ENCODE data around the gene ICAM4. TPM values are rescaled to one million over a fixed set of nuclear protein-coding genes. Genes with fewer than 3 reads are reported as not detected.

The ICAM4 gene
- total RNA-seq, 4 donors from 2014 or later, result 1.1 to 2.4 TPM; not detected in 2

- TF ChIP-seq, protein P1, sequence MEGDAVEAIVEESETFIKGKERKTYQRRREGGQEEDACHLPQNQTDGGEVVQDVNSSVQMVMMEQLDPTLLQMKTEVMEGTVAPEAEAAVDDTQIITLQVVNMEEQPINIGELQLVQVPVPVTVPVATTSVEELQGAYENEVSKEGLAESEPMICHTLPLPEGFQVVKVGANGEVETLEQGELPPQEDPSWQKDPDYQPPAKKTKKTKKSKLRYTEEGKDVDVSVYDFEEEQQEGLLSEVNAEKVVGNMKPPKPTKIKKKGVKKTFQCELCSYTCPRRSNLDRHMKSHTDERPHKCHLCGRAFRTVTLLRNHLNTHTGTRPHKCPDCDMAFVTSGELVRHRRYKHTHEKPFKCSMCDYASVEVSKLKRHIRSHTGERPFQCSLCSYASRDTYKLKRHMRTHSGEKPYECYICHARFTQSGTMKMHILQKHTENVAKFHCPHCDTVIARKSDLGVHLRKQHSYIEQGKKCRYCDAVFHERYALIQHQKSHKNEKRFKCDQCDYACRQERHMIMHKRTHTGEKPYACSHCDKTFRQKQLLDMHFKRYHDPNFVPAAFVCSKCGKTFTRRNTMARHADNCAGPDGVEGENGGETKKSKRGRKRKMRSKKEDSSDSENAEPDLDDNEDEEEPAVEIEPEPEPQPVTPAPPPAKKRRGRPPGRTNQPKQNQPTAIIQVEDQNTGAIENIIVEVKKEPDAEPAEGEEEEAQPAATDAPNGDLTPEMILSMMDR (IDR thresholded peaks at IDR 0.05; ENCODE audit: low read depth), result no peak
Measured at GRCh38 chr19:10259162-10259905, 27.4 kb upstream of the ICAM4 start.

DNA sequence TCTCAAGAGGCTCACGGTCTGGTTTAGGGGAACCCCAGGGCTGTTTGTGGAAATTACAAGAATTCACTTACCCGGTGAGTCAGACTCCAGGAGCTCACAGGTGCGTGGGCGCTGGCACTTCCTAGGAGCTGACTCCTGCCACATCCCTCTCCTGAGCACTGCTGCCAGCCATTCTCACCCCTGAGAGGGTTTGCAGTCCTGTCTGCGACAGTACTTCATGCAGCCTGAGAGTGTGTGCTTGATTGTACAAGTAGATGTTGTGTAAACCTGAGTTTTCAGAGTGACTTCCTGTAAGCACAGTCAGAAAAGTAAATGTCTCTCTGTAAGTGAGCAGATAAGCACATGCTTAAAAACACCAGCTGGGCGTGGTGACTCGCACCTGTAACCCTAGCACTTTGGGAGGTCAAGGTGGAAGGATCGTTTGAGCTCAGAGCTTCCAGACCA lies 26.6 kb upstream of the ICAM4 start:
- TF ChIP-seq, protein P1 (IDR thresholded peaks at IDR 0.05; ENCODE audit: low read depth), result no peak

GRCh38 chr19:10262771-10263170 lies 24.0 kb upstream of the ICAM4 start:
- TF ChIP-seq, protein P1 (IDR thresholded peaks at IDR 0.05; ENCODE audit: low read depth), result no peak

- TF ChIP-seq, protein P1 (IDR thresholded peaks at IDR 0.05; ENCODE audit: low read depth), result no peak
Measured at GRCh38 chr19:10266706-10267105, 20.0 kb upstream of the ICAM4 start.

GRCh38 chr19:10268071-10268470 lies 18.7 kb upstream of the ICAM4 start:
- TF ChIP-seq, protein P1 (IDR thresholded peaks at IDR 0.05; ENCODE audit: low read depth), result no peak

DNA sequence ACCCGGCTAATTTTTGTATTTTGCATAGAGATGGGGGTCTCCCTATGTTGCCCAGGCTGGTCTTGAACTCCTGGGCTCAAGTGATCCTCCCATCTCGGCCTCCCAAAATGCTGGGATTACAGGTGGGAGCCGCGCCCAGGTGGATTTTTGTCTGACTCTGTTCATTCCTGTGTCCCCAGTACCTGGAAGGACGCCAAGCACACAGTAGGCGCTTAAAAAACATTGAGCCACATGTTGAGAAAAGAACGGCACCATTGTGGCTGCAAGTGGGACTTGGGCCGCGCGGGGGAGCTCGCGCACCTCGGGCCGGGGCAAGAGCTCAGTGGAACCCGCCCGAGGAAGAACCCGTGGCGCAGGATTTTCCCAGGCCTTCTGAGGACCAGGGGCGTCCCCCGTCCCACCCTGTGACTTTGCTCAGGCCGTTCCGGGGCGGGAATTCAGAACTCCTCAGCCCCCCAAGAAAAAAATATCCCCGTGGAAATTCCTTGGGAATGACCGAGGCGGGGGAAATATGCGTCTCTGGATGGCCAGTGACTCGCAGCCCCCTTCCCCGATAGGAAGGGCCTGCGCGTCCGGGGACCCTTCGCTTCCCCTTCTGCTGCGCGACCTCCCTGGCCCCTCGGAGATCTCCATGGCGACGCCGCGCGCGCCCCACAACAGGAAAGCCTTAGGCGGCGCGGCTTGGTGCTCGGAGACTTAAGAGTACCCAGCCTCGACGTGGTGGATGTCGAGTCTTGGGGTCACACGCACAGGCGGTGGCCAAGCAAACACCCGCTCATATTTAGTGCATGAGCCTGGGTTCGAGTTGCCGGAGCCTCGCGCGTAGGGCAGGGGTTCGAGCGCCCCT lies 17.2 kb upstream of the ICAM4 start:
- TF ChIP-seq, protein P1 (IDR thresholded peaks at IDR 0.05; ENCODE audit: low read depth), result no peak

GRCh38 chr19:10270180-10270615 lies 16.6 kb upstream of the ICAM4 start:
- TF ChIP-seq, protein P1 (IDR thresholded peaks at IDR 0.05; ENCODE audit: low read depth), result no peak
